T-helper 1 cell (primary cell): ENCODE data around the gene THPO.

Experiments used
- DNase-seq, 5 donors: peaks; one replicate each; pipeline ENCODE4 v3.0.0-alpha.2; 2012 to 2020
- total RNA-seq, 4 donors: gene quantifications; one replicate each; lab custom pipeline; 2026; lab: John Stamatoyannopoulos, UW

Gene THPO
- 0 reads per million in 4 donors for total RNA-seq

GRCh38 chr3:184377882-184378445 lies at the start of gene THPO:
Gene THPO (minus strand): TSS chr3:184378207. CDS start chr3:184376259, 1,948 bp downstream.
- DNase-seq, result no peak

GRCh38 chr3:184426691-184427141 lies 48.7 kb upstream of the THPO start:
- no peak for DNase-seq

- DNase-seq, result no peak
These were observed 45.6 kb upstream of the THPO start for GRCh38 chr3:184423561-184423960.

GRCh38 chr3:184419171-184419570 lies 41.2 kb upstream of the THPO start:
- DNase-seq, result no peak

GRCh38 chr3:184417619-184418327 lies 39.8 kb upstream of the THPO start:
- peak; percentile 18 to 64 (median 53) for DNase-seq

GRCh38 chr3:184415203-184415490 lies 37.1 kb upstream of the THPO start:
- no peak for DNase-seq

- no peak for DNase-seq
These were observed 36.6 kb upstream of the THPO start for GRCh38 chr3:184414418-184415202.

GRCh38 chr3:184409946-184410500 lies 32.0 kb upstream of the THPO start:
- DNase-seq, result no peak

GRCh38 chr3:184409331-184409926 lies 31.4 kb upstream of the THPO start:
- no peak for DNase-seq

- no peak for DNase-seq
These were observed 27.3 kb upstream of the THPO start for GRCh38 chr3:184405075-184406030.

GRCh38 chr3:184399410-184399809 lies 21.4 kb upstream of the THPO start:
- no peak for DNase-seq

GRCh38 chr3:184395320-184395660 lies 17.3 kb upstream of the THPO start:
- no peak for DNase-seq

- no peak for DNase-seq
These were observed 13.3 kb upstream of the THPO start for GRCh38 chr3:184391266-184391665.

GRCh38 chr3:184389935-184390528 lies 12.0 kb upstream of the THPO start:
- no peak for DNase-seq

GRCh38 chr3:184389384-184389783 lies 11.4 kb upstream of the THPO start:
- no peak for DNase-seq

GRCh38 chr3:184388936-184389230 lies 10.9 kb upstream of the THPO start:
- DNase-seq, result no peak

GRCh38 chr3:184388164-184388935 lies 10.3 kb upstream of the THPO start:
- no peak for DNase-seq

- DNase-seq, result no peak
These were observed 9.2 kb upstream of the THPO start for GRCh38 chr3:184387174-184387714.

- DNase-seq, result no peak
These were observed 8.2 kb upstream of the THPO start for GRCh38 chr3:184386047-184386806.

- DNase-seq, result no peak
These were observed 6.9 kb upstream of the THPO start for GRCh38 chr3:184384856-184385422.
